ENCODE data around the gene IL22RA1. TPM values are rescaled to one million over a fixed set of nuclear protein-coding genes. Genes with fewer than 3 reads are reported as not detected.

Gene IL22RA1
- total RNA-seq, 1 donor = not detected

DNA sequence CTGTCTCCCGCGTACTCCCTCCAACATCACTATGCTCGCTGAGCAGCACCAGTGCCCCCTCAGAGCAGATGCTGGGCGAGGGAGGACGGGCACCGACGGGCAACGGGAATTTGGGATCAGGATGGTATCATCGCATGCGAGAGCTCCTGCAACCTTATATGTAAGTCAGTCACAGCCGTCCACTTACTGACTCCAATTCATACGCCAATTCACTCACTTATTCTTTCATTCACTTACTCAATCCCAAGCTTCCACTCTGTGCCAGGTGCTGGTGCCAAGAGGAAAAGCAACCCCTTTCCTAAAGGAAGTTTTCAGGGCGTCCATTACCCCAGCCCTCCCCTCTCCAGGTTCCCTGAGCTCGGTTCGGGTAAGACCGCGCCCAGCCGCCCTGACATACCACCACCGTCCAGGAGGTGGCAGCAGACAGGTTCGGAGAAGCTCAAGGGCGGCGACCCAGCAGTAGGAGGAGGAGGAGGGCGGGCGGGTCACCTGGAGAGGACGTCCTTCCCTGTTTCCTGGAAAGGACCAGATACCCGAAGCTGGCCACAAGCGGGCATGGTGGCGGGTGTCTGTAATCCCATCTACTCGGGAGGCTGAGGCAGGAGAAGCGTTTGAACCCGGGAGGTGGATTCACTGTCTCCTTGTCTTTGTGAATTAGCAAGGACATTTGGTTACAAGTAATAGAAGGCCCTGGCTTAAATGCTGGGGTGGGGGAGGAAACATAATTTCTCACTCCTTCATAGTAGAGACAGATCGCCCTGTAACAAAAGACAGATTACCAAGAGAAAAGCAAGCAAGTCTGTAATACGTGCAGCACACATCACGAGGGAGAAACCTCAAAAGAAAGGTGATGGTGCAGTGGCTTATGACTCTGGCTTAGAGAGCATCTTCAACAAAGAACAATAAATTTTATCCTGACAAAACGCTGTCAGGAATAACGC is 7.6 kb upstream of the IL22RA1 start:
- H3K4me3 ChIP-seq (ENCODE audit: low read depth, low read length) = peak overlapping the region; percentile 23
- peak; percentile 74 for TF ChIP-seq CTCF (IDR thresholded peaks at IDR 0.05; ENCODE audit: insufficient read depth, low read depth, low read length)
- DNase-seq (ENCODE audit: low read depth) = peak; percentile 78

DNA sequence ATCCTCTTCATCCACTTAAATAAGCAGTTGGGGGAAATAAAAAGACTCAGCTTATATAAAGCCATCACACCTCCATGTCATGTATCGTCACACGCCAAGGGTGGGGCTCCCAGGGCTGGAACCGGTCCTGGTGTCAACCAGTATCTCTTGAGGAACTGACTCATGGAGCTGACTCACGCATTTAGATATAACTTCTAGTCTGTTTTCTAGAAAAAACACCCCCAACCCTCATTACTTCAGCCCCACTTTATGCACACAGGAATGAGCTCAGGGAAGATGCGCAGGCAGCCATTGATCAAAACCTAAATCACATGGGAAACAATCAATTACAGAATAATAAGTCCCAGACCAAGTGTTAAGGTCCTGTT is 6.9 kb upstream of the IL22RA1 start:
- no peak for TF ChIP-seq CTCF (IDR thresholded peaks at IDR 0.05; ENCODE audit: insufficient read depth, low read depth, low read length)
- peak; percentile 55 for DNase-seq (ENCODE audit: low read depth)
- H3K4me3 ChIP-seq (ENCODE audit: low read depth, low read length) = peak overlapping the region; percentile 23

GRCh38 chr1:24147816-24148215 is 4.9 kb upstream of the IL22RA1 start:
- TF ChIP-seq CTCF (IDR thresholded peaks at IDR 0.05; ENCODE audit: insufficient read depth, low read depth, low read length) = no peak
- DNase-seq (ENCODE audit: low read depth) = no peak
- H3K4me3 ChIP-seq (ENCODE audit: low read depth, low read length) = no peak overlapping the region

GRCh38 chr1:24147194-24147593 is 4.3 kb upstream of the IL22RA1 start:
- DNase-seq (ENCODE audit: low read depth) = no peak
- no peak overlapping the region for H3K4me3 ChIP-seq (ENCODE audit: low read depth, low read length)
- TF ChIP-seq CTCF (IDR thresholded peaks at IDR 0.05; ENCODE audit: insufficient read depth, low read depth, low read length) = no peak

GRCh38 chr1:24141311-24141997 is 1.5 kb downstream of the IL22RA1 start:
- no peak overlapping the region for H3K4me3 ChIP-seq (ENCODE audit: low read depth, low read length)
- DNase-seq (ENCODE audit: low read depth) = peak; percentile 17
- TF ChIP-seq CTCF (IDR thresholded peaks at IDR 0.05; ENCODE audit: insufficient read depth, low read depth, low read length) = no peak

DNA sequence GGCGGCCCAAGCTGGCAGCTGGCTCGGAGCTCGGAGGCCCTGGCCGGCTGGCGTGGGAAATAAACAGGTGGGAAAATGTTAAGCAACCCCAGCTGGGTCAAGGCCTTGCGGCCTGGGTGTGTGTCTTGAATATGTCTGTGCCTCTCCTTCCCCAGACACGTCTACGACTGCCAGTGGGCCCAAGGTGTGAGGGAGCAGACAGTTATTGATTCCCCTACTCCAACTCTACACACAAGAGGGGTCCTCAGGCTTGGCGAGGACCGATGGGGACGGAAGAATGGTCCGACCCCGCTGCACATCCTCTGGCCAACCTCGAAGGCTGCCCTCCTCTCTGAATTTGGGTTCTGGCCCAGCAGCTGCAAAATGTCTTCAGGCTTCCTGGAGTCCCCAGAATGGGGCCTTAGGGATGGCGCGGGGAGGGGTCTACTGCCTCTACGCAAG is 2.2 kb downstream of the IL22RA1 start:
- no peak overlapping the region for H3K4me3 ChIP-seq (ENCODE audit: low read depth, low read length)
- TF ChIP-seq CTCF (IDR thresholded peaks at IDR 0.05; ENCODE audit: insufficient read depth, low read depth, low read length) = no peak
- no peak for DNase-seq (ENCODE audit: low read depth)
